Right lobe of liver (tissue), 6 donors: ENCODE data around the gene PRAF2. TPM values are rescaled to one million over a fixed set of nuclear protein-coding genes. Genes with fewer than 3 reads are reported as not detected.

Source experiments
- ATAC-seq, 4 donors: fragments of 200-7000 bp; cut with Tn5 transposase; one replicate each; pipeline ENCODE4 v1.9.1; 2020; ENCODE audit warnings: mild to moderate bottlenecking in 4 of 4, moderate library complexity in 4 of 4
- DNase-seq, 3 donors: peaks; one replicate each; pipeline ENCODE4 v3.0.0-alpha.2; 2020
- H3K27ac ChIP-seq, 3 donors: fragments of 200-600 bp; one replicate each; pipeline ENCODE4 v1.8.0; 2022
- H3K27me3 ChIP-seq, 2 donors: fragments of 200-600 bp; one replicate each; pipeline ENCODE4 v1.8.0; 2022
- H3K36me3 ChIP-seq, 4 donors: fragments of 200-600 bp; sonication (generic) in 1 of 4; one replicate each; pipeline versions ENCODE4 v1.5.1 to v1.8.0; 2017 to 2022; ENCODE audit warnings: control low read depth in 1 of 4
- H3K4me1 ChIP-seq, 4 donors: fragments of 200-600 bp; sonication (generic) in 1 of 4; one replicate each; pipeline versions ENCODE4 v1.5.1 to v1.8.0; 2017 to 2022; ENCODE audit warnings: control low read depth in 1 of 4
- H3K4me3 ChIP-seq, 3 donors: fragments of 200-600 bp; one replicate each; pipeline ENCODE4 v1.8.0; 2022
- H3K9me3 ChIP-seq, 4 donors: fragments of 200-600 bp; sonication (generic) in 1 of 4; one replicate each; pipeline versions ENCODE4 v1.5.1 to v1.8.0; 2017 to 2022; ENCODE audit warnings: control low read depth in 1 of 4
- CTCF ChIP-seq, 4 donors: fragments of 200-600 bp in 3 of 4; fragments of 450-650 bp in 1 of 4; IDR thresholded peaks; one replicate each; pipeline versions ENCODE4 v1.5.1 to v1.8.0; 2016 to 2022; ENCODE audit warnings: antibody characterized with exemption in 4 of 4, mild to moderate bottlenecking in 2 of 4
- POLR2A ChIP-seq: fragments of 450-650 bp; IDR thresholded peaks from one replicate; pipeline ENCODE4 v1.6.1; 2017; ENCODE audit warnings: antibody characterized with exemption, mild to moderate bottlenecking
- WGBS: methylation state at CpG from one replicate; pipeline ENCODE4 v1.1.6; 2018; ENCODE audit warnings: low coverage, low lambda C conversion rate; ENCODE audit not compliant: insufficient coverage; ENCODE audit errors: missing lambda C conversion rate; 5-methylcytosine and 5-hydroxymethylcytosine counted together
- intact Hi-C, 2 donors: fragments of 100-400 bp; cut with DNase I; formaldehyde crosslinking; loops; one replicate each; pipeline versions ENCODE4 v1.11.2 to v1.14.1; 2022
- total RNA-seq, 6 experiments: library from RNA; depleted of rRNA in 2 of 6; stranded (reverse); fragments of >200 nt in 2 of 6; fragmentation: NEBNext Ultra II Directional in 3 of 6; extraction: Animal tissue kit (Norgen Biotek cat#: 25700) in 3 of 6; gene quantifications; one replicate each; pipeline versions ENCODE4 v1.1.0 to v1.2.4, GENCODE V29; 2016 to 2023
- donor health status: DM: no; HTN: yes; CAD: no.
- donor health status: DM: no; HTN: no; CAD: no.
- donor health status: DM: no; HTN: no; CAD: no.
- donor health status: DM: no; HTN: yes; CAD: no.
- donor health status: DM: no; HTN: yes; CAD: no.

PRAF2 gene
- total RNA-seq, 6 experiments from 2014 or later = 3.1 to 11.2 (median 5.1) TPM

GRCh38 chrX:49067285-49068120, 6.3 kb downstream of the PRAF2 start:
- Histone ChIP-seq H3K9me3 (no peaks in the 10 kb centered on the region), H3K27ac (no peak overlapping the region), H3K4me1 (no peaks in the 10 kb centered on the region), H3K4me3 (no peak overlapping the region), H3K36me3 (no peaks in the 10 kb centered on the region), H3K27me3 (no peaks in the 10 kb centered on the region)
- 70% methylated on average over 5 of the region's 41 CpGs for WGBS
- TF ChIP-seq POLR2A = no peak
- no peak for TF ChIP-seq CTCF (IDR thresholded peaks at IDR 0.05)
- intact Hi-C loops = no loop called here
- ATAC-seq (no peak), DNase-seq (no peak)

- intact Hi-C loops = no loop called here
- WGBS = 100% methylated on average over 2 of the region's 9 CpGs
- no peaks in the 10 kb centered on the region for H3K27me3 ChIP-seq
- no peak overlapping the region for H3K4me3 ChIP-seq
- no peaks in the 10 kb centered on the region for H3K9me3 ChIP-seq
- DNase-seq (no peak), ATAC-seq (no peak)
- no peak overlapping the region for H3K27ac ChIP-seq
- no peak for TF ChIP-seq CTCF (IDR thresholded peaks at IDR 0.05)
- TF ChIP-seq POLR2A = no peak
- H3K4me1 ChIP-seq = no peaks in the 10 kb centered on the region
- no peaks in the 10 kb centered on the region for H3K36me3 ChIP-seq
Observed at GRCh38 chrX:49066690-49067089, 7.1 kb downstream of the PRAF2 start.

- no peaks in the 10 kb centered on the region for H3K27me3 ChIP-seq
- TF ChIP-seq CTCF (IDR thresholded peaks at IDR 0.05) = no peak
- TF ChIP-seq POLR2A = no peak
- no peaks in the 10 kb centered on the region for H3K9me3 ChIP-seq
- DNase-seq (no peak), ATAC-seq (no peak)
- no peak overlapping the region for H3K4me3 ChIP-seq
- no peaks in the 10 kb centered on the region for H3K4me1 ChIP-seq
- intact Hi-C loops = no loop called here
- H3K27ac ChIP-seq = no peak overlapping the region
- no peaks in the 10 kb centered on the region for H3K36me3 ChIP-seq
- 63% methylated on average over 2 of the region's 2 CpGs for WGBS
Observed at GRCh38 chrX:49066278-49066677, 7.5 kb downstream of the PRAF2 start.

- TF ChIP-seq CTCF (IDR thresholded peaks at IDR 0.05) = no peak
- no peak for TF ChIP-seq POLR2A
- no peaks in the 10 kb centered on the region for H3K4me1 ChIP-seq
- no peaks in the 10 kb centered on the region for H3K36me3 ChIP-seq
- H3K4me3 ChIP-seq = no peak overlapping the region
- 73% methylated on average over 5 of the region's 8 CpGs for WGBS
- H3K9me3 ChIP-seq = no peaks in the 10 kb centered on the region
- DNase-seq (no peak), ATAC-seq (no peak)
- no peak overlapping the region for H3K27ac ChIP-seq
- no peaks in the 10 kb centered on the region for H3K27me3 ChIP-seq
- intact Hi-C loops = no loop called here
Observed at GRCh38 chrX:49064735-49065134, 9.1 kb downstream of the PRAF2 start.
